Activated CD8-positive, alpha-beta memory T cell treated with anti-CD3 and anti-CD28 coated beads, Interleukin-2, amount 50 U/mL, for 48 hours (primary cell): ENCODE data around the gene SIVA1.

Experiments used
- DNase-seq: peaks from one replicate; pipeline ENCODE4 v3.0.0-alpha.2; 2020

SIVA1 gene

DNA sequence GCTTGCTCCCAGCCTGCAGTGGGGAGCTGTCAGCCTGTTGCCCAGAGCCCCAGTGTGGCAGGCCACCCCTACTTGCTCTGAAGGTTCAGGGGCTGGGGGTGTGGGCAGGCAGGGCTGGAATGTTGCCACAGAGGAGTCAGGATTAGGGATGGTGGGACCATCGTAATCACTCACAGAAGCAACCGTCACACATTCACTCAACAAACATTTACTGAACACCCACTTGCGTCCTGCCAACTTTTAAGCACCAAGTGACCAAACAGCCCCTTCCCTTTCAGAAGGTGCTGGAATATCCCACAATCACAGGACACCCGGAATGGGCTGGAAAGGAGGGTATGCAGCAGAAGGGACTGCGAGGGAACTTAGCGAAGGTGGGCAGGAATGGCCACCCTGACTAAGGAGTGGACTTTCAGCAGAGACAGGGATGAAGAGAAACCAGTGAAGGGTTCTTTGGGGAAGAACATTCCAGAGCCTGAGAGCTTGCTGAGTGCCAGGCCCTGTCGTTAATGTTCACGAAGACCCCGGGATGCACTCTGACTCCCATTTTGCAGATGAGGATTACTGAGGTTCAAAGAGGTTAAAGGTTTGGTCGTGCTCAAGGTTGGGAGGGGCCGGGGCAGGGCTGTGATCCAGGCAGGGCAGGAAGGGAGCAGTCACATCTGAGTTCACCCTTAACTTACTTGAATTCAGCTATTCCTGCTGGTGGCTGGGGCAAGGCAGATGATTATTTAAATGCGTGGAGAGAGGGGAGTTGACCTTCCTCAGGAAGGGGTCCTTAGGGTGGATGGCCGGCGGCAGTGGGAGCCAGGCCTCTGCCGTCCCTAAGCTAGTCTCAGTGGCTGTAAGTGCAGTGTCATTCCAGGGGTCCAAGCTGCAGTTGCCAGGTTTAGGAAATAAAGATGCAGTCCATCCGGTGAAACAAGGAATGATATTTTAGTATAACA lies 45.6 kb downstream of the SIVA1 start:
- DNase-seq, result no peak

DNA sequence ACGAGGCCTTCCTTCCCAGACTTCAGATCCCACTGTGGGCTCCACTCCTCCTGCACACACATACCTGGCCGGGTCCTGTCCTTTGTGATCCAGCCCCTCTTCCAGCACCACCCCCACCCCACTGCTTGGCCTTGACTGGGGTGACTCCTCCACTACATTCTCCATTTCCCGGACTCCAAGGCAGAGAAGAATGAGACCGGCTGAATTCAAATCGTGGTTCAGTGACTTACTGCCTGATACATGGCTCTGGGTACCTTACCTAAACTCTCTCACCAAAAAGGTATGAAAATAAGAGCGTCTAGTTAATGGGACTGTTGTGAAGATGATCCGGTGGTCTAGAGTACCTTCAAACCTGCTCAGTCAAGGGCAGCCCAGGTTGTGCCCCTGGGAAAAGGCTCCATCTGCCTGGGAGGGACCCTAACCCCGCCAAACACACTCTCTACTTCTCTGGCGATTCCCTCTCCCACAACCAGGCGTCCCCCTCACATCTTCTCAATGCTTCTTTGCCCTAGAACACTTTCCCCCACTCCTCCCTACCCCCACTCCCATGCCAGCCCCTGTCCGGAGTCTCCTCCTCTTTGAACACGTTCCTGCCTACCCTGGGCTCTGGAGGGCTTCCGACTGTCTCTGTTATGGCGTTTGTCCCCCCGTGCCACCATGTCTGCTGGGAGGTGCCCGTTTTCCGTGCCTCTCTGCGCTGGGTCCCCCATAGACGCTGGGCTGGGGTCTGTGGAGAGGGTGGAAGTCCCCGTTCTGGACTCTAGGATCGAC lies 46.5 kb downstream of the SIVA1 start:
- no peak for DNase-seq

DNA sequence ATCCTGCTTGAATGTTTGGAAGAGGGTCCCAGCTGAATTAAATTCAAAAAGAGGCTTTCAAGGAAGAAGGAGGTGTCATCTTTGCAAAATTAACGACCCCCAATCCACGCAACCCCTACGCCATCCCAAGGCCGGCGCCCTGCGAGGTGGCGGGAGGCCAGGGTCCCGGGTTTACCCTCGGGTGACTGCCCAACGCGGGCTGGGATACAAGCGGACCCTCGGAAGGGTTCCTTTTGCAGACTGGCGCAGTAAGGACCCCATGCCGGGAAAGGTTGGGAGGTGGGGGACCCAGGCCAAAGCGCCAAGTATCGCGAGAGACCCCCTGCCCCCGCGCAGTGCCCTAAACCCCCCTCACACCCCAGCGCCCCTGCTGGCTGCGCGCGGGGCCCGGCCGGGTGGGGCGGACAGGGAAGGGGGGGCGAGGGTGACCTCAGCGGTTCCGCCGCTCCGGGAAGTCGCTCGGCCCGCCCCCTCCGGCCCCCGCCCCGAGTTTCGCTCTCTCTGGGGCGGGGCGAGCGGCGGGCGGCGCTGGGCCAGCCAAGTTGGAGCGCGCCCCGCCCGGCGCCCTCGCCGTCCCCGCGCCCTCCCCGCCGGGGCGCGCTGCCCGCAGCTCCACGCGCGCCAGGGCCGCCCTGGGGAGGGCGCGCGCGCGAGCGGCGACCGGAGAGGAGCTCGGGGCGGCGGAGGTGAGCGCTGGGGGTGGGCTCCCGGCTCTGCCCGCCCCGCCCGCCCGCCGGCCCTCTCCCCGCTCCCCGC lies 47.2 kb downstream of the SIVA1 start:
- DNase-seq, result peak; percentile 86

GRCh38 chr14:104800771-104801519 lies 48.0 kb downstream of the SIVA1 start, which contains the start of gene ZBTB42:
Gene ZBTB42 (plus strand): TSS chr14:104801101. CDS start chr14:104801198, 97 bp downstream.
- DNase-seq, result peak; percentile 81

- DNase-seq, result no peak
Measured at GRCh38 chr14:104801520-104802393, 48.8 kb downstream of the SIVA1 start.

GRCh38 chr14:104802394-104803184 lies 49.6 kb downstream of the SIVA1 start:
- no peak for DNase-seq

DNA sequence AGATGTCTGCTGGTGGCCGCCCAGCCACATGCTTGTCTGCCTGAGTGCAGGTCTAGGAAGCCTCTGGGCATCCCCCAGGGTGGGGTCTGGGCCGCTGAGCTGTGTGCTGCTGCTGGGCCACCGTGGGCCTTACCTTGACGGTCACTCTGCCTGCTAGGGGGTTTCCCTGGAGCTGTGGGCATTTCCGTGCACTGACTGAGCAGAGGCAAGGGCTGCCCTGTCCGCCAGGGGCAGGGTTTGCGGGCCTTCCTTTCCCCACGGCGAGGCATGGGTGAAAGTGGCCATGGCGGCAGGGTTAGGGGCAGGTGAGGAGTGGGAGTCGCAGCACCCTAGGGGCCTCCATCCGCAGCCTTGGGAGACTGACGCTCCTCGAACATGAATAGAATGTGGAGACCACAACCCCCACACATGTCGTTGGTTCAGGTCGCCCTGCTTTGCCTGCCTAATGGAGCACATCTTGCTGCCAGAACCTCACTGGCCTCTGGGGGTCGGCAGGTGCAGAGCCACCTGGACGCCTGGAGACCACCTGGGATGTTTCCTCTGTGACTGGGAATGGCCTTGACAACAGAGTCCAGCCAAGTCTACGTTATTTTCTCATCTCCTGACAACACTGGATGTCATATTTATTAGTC lies 50.4 kb downstream of the SIVA1 start:
- no peak for DNase-seq

DNA sequence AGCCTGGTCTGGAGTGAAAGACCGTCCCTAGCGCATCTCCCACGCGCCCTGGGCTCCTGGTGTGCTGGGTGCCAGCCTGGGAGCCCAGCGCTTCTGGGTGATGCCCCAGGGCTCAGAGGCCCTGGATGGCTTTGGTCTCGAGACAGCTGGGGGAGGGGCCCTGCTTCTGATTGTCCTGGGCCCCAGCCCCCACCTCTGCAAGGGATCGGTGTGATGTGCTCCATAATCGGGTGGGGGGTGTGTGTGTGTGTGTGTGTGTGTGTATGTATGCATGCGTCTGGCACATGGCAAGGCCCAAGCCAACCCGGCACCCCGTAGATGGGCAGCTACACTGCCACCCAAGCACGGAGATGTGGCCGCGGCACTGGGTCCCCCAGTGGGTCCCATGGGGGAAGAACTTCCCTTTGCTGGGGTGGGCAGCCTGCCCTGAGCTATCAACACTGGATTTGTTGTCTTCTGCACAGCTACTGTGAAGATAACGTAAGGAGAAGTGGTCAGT lies 51.0 kb downstream of the SIVA1 start:
- DNase-seq, result no peak

GRCh38 chr14:104804481-104805325 lies 51.8 kb downstream of the SIVA1 start:
- no peak for DNase-seq

- no peak for DNase-seq
Measured at GRCh38 chr14:104805326-104805678, 52.4 kb downstream of the SIVA1 start.

DNA sequence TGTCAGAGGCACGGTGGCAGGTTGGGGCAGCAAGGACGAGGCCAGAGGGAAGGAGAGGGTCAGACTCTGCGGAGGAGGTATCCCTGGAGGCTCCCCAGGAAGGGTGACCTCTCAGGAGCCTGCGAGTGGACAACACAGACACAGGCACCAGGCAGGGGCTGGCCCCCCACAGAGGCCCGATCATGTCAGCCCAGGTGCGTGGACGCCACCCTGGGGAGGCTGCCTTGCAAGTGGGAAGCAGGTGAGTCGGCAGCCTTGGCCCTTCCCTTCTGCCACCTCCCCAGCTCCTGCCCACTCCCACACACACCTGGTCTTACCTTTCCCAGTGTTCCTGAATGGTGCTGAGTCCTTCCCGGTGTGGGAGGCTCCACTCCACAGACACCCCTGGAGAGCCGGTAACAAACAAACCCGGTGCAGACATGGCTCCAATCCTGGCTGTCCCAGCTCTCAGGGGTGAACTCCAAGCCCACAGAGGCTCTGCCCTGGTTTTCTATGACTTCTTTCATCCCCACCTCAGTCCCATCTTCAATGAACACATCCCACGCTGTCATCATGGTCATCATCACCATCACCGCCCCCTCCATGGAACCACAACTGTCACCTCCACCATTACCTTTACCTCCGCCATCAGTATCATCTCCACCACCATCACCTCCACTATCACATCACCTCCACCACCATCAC lies 53.1 kb downstream of the SIVA1 start:
- DNase-seq, result no peak

DNA sequence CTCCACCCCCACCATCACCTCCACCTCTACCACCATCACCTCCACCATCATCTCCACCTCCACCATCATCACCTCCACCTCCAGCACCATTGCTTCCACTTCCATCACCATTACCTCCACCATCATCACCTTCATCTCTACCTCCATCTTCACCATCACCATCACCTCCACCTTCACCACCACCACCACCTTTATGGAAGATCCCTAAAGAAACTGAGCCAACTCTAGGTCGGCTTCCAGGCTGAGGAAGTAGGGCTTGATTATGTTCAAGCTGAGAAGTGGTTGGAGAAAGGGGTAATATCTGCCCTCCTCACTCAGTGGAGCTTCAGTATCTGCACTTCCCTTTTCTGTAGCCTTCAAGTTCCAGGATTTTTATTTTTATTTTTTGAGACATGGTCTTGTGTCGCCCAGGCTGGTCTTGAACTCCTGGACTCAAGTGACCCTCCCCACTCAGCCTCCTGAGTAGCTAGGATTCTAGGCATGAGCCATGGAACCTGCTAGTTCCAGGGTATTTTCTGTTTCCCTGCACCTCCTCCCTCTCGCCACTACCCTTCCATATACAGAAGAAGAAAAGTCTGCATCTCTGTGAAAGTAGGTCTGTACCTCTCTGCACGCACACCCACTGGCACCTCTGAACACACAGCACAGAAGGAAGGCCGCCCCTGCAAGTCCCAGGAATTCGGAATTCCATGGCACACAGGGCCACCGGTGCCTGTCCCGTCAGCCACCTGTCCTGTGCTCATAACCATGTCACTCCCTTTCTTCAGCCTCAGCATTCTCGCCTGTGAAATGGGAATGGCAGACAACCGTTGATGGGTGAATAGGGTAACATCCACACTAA lies 53.9 kb downstream of the SIVA1 start:
- DNase-seq, result no peak

- DNase-seq, result no peak
Measured at GRCh38 chr14:104808456-104808855, 55.5 kb downstream of the SIVA1 start.
